T-helper 2 cell treated with Interferon-gamma antibody and Interleukin-4, amounts not matched to agents 5 μg/mL and 100 μg/mL, for 36 hours (primary cell): ENCODE measurements around the gene UNC5CL.

Experiments
- DNase-seq: peaks from one replicate; pipeline ENCODE4 v3.0.0; 2021; ENCODE audit warnings: low spot score
- H3K27ac Mint-ChIP-seq: one replicate; pipeline ENCODE4 v1.8.0; 2021; ENCODE audit warnings: mild to moderate bottlenecking, mixed read lengths
- H3K27me3 Mint-ChIP-seq: one replicate; pipeline ENCODE4 v1.8.0; 2021; ENCODE audit warnings: low read depth, mixed read lengths
- H3K36me3 Mint-ChIP-seq: one replicate; pipeline ENCODE4 v1.8.0; 2021; ENCODE audit warnings: low read depth, mixed read lengths
- H3K4me1 Mint-ChIP-seq: one replicate; pipeline ENCODE4 v1.8.0; 2021; ENCODE audit warnings: low read depth, mixed read lengths
- H3K4me3 Mint-ChIP-seq: one replicate; pipeline ENCODE4 v1.8.0; 2022; ENCODE audit warnings: mild to moderate bottlenecking, moderate library complexity, mixed read lengths
- H3K9me3 Mint-ChIP-seq: one replicate; pipeline ENCODE4 v1.8.0; 2021; ENCODE audit warnings: mixed read lengths

Gene UNC5CL

DNA sequence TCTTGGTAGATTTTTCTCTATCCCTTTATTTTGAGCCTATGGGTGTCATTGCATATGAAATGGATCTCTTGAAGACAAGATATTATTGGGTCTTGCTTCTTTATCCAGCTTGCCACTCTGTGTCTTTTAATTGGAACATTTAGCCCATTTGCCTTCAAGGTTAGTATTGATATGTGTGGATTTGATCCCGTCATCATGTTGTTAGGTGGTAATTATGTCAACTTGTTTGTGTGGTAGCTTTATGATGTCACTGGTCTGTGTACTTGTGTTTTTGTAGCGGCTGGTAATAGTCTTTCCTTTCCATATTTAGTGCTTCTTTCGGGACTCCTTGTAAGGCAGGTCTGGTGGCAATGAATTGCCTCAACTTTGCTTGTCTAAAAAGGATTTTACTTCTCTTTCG, 61.9 kb downstream of the UNC5CL start:
- DNase-seq: no peak
- Mint-ChIP-seq H3K4me3 (no peak overlapping the region), H3K9me3 (no peaks in the 10 kb centered on the region), H3K27ac (no peak overlapping the region), H3K27me3 (peaks cover 51% of the 10 kb centered on the region), H3K36me3 (no peaks in the 10 kb centered on the region), H3K4me1 (no peaks in the 10 kb centered on the region)
